ENCODE measurements around the gene HDAC1. TPM values are rescaled to one million over a fixed set of nuclear protein-coding genes. Genes with fewer than 3 reads are reported as not detected.
"Not testable (repeated sequence)": the region's sequence is repeated elsewhere in the genome, so short reads cannot be mapped to it uniquely, and the experiment has no call there.

The HDAC1 gene
- total RNA-seq, 1 donor from 2014 or later: 19.6 TPM

DNA sequence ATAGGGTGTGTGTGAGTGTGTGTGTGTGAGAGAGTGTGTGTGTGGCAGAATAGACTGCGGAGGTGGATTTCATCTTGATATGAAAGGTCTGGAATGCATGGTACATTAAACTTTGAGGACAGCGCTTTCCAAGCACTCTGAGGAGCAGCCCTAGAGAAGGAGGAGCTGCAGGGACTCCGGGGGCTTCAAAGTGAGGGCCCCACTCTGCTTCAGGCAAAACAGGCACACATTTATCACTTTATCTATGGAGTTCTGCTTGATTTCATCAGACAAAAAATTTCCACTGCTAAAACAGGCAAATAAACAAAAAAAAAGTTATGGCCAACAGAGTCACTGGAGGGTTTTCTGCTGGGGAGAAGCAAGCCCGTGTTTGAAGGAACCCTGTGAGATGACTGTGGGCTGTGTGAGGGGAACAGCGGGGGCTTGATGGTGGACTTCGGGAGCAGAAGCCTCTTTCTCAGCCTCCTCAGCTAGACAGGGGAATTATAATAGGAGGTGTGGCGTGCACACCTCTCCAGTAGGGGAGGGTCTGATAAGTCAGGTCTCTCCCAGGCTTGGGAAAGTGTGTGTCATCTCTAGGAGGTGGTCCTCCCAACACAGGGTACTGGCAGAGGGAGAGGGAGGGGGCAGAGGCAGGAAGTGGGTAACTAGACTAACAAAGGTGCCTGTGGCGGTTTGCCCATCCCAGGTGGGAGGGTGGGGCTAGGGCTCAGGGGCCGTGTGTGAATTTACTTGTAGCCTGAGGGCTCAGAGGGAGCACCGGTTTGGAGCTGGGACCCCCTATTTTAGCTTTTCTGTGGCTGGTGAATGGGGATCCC lies 18.3 kb upstream of the HDAC1 start:
- DNase-seq (ENCODE audit: low spot score in 2 of 2) (no peak), FAIRE-seq (no peak)

DNA sequence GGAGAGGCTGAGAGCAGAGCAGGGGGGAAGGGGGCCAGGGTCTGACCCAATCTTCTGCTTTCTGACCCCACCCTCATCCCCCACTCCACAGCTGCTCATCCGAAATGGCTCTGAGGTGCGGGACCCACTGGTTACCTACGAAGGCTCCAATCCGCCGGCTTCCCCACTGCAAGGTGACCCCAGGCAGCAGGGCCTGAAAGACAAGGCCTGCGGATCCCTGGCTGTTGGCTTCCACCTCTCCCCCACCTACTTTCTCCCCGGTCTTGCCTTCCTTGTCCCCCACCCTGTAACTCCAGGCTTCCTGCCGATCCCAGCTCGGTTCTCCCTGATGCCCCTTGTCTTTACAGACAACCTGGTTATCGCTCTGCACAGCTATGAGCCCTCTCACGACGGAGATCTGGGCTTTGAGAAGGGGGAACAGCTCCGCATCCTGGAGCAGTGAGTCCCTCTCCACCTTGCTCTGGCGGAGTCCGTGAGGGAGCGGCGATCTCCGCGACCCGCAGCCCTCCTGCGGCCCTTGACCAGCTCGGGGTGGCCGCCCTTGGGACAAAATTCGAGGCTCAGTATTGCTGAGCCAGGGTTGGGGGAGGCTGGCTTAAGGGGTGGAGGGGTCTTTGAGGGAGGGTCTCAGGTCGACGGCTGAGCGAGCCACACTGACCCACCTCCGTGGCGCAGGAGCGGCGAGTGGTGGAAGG lies 17.1 kb upstream of the HDAC1 start:
- no peak for DNase-seq (ENCODE audit: low spot score in 2 of 2)
- no peak for FAIRE-seq

DNA sequence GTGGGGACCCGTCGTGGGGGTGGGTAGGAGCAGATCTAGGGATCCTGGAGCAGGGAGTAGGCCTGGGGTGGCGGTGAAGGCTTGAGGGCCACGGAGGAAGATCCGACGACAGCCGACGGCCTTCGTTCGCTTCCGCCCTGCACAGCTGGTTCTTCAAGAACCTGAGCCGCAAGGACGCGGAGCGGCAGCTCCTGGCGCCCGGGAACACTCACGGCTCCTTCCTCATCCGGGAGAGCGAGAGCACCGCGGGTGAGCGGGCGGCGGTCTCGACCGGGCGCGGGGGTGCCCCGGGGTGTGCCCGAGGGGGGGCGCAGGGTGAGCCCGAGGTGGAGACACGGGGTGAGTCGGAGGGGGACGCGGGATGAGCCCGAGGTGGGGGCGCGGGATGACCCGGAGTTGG lies 16.5 kb upstream of the HDAC1 start:
- FAIRE-seq (no peak), DNase-seq (ENCODE audit: low spot score in 2 of 2) (no peak)

DNA sequence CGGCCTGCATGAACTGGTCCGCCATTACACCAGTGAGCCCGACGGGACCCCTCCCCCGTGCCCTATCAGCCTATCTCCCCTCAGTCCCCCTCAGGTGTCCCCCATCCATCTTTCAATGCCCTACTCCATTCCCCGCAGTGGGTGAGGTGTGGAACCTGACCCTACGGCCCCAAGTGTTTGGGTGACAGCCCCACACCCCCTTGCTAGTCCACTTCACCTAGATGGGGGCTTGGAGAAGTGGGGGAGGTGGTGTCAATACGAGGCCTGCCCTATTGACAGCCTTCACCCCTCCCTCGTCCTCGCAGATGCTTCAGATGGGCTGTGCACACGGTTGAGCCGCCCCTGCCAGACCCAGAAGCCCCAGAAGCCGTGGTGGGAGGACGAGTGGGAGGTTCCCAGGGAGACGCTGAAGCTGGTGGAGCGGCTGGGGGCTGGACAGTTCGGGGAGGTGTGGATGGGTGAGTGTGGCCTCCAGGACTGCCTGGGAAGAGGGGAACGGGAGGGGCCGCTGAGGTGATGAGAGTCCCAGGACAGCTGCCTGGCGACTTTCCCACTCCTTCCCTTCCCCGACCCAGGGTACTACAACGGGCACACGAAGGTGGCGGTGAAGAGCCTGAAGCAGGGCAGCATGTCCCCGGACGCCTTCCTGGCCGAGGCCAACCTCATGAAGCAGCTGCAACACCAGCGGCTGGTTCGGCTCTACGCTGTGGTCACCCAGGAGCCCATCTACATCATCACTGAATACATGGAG lies 15.7 kb upstream of the HDAC1 start:
- DNase-seq (ENCODE audit: low spot score in 2 of 2) (no peak), FAIRE-seq (no peak)

DNA sequence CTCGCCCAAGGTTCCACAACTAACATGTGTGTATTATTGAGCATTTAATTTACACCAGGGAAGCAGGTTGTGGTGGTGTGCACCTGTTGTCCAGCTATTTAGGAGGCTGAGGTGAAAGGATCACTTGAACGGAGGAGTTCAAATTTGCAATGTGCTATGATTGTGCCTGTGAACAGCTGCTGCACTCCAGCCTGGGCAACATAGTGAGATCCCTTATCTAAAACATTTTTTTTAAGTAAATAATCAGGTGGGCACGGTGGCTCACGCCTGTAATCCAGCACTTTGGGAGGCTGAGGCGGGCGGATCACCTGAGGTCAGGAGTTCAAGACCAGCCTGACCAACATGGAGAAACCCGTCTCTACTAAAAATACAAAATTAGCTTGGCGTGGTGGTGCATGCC lies 7.1 kb upstream of the HDAC1 start:
- DNase-seq (ENCODE audit: low spot score in 2 of 2); FAIRE-seq: not testable (repeated sequence)

DNA sequence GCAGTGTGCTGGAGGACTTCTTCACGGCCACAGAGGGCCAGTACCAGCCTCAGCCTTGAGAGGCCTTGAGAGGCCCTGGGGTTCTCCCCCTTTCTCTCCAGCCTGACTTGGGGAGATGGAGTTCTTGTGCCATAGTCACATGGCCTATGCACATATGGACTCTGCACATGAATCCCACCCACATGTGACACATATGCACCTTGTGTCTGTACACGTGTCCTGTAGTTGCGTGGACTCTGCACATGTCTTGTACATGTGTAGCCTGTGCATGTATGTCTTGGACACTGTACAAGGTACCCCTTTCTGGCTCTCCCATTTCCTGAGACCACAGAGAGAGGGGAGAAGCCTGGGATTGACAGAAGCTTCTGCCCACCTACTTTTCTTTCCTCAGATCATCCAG lies 6.2 kb upstream of the HDAC1 start:
- no peak for DNase-seq (ENCODE audit: low spot score in 2 of 2)
- FAIRE-seq: no peak

DNA sequence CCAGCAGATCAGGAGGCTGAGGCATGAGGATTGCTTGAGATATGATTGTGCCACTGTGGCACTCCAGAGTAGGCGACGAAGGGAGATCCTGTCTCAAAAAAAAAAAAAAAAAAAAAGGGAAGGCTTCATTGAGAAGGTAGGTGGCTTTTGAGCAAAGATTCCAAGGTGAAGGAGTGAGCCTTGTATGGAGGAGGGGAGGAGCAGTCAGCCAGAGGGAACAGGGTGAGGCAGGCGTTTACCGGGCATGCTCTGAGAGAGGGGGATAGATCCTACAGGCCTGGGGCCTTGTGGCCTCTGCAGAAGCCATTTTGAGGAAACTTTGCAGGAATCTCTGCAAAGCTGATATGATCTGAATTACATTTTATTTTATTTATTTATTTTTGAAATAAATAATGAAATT lies 5.1 kb upstream of the HDAC1 start:
- FAIRE-seq (no peak), DNase-seq (ENCODE audit: low spot score in 2 of 2) (no peak)

DNA sequence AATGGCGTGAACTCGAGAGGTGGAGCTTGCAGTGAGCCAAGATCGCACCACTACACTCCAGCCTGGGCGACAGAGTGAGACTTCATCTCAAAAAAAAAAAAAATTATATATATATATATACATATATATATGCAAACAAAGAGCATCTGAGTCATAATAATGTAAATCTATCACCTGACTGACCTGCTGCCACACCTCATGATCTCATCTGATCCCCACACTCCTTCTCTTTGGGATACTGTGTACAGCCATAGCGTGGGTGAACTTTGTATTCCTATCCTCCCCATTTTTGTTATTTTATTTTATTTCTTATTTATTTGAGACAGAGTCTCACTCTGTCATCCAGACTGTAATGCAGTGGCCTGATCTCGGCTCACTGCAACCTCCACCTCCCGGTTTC lies 2.6 kb upstream of the HDAC1 start:
- FAIRE-seq: no peak
- no peak for DNase-seq (ENCODE audit: low spot score in 2 of 2)

DNA sequence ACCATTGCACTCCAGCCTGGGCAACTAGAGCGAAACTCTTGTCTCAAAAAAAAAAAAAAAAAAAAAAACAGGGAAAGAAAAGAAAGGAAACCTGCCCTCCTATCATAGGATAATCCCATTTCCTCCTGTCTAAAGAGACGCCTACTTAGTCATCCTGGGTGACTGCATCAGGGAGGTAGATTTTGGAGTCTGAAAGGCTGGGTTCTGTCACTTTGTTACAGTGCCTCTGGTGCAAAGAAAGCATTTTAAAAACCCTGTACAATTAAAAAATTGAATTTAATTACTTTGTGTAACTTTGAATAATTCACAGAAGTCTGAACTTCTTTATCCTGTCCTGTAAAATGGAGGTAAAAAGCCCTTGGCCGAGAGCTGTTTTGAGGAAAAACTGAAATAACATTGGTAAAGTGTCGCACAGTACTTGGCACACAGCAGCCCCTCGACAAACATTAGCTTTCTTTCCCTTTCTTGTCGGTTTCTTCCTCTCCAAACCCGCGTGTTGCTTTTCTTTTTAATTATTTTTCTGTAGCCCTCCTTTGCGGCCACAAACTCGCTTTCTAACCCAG lies 657 bp upstream of the HDAC1 start:
- FAIRE-seq (no peak), DNase-seq (ENCODE audit: low spot score in 2 of 2) (no peak)

DNA sequence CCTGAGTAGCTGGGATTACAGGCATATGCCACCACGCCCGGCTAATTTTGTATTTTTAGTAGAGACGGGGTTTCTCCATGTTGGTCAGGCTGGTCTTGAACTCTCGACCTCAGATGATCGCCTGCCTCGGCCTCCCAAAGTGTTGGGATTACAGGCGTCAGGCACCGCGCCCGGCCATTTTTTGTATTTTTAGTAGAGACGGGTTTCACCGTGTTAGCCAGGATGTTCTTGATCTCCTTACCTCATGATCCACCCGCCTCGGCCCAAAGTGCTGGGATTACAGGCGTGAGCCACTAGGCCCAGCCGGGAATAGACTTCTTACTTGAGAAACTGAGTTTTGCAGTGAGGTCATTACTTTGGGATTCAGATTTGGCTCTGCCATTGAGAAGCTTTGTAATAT lies 6.3 kb downstream of the HDAC1 start:
- DNase-seq (ENCODE audit: low spot score in 2 of 2); FAIRE-seq: not testable (repeated sequence)

DNA sequence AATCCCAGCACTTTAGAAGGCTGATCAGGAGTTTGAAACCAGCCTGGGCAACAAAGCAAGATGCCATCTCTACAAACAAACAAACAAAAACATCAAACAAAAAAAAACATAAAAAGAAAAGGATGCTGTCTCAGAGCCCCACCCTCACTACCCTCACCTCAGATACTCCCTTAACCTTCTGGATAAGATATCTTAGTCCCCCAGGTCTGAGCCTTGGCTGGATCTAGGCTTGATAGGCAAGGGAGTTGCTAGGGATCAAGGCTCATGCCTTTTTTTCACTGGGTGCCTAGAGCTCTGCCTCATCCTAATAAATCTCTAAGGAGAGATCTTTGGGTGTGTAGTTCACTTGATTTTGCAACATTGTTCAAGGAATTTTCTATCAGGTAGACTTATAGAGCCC lies 7.4 kb downstream of the HDAC1 start:
- FAIRE-seq: no peak
- no peak for DNase-seq (ENCODE audit: low spot score in 2 of 2)

DNA sequence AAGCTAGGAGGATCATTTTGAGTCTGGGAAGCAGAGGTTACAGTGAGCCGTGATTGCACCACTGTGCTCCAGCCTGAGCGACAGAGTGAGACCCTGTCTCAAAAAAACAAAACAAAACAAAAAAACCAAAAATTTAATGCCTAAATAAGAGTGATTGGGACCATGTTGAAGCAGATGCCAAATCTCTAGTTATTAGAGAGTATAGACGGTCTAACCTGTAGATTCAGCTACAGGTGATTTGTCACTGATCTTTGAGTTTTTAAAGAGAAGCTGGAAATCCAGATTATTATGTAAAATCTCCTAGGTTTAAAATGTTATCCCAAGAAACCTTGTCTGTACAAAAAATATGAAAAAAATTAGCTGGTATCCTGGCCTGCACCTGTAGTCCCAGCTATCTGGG lies 11.5 kb downstream of the HDAC1 start:
- FAIRE-seq: no peak
- DNase-seq (ENCODE audit: low spot score in 2 of 2): no peak

DNA sequence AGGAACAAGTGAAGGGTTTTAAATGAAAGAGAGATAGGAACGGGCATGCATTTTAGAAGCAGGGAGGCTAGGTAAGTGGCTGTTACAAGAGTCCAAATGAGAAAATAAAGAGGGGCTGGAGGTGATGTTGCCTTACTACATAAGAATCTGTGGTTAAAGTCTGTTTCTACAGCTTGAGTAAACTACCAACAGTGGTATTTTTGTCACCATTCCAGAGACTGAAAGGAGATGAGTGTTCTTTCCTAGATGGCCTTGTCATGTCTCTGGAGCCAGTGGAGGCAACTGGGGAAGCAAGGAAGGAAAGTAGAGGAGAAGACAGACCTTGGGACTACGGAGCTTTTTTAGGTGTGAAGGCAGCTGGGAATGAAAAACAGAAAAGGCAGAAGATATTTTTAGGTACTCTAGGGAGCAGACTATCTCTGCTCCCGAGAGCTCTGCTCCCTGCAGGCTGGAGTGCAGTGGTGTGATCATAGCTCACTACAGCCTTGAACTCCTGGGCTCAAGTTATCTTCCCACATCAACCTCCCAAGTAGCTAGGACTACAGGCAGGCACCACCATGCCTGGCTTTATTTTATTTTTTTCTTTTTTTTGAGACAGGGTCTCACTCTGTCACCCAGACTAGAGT lies 12.2 kb downstream of the HDAC1 start:
- DNase-seq (ENCODE audit: low spot score in 2 of 2) (no peak), FAIRE-seq (no peak)

DNA sequence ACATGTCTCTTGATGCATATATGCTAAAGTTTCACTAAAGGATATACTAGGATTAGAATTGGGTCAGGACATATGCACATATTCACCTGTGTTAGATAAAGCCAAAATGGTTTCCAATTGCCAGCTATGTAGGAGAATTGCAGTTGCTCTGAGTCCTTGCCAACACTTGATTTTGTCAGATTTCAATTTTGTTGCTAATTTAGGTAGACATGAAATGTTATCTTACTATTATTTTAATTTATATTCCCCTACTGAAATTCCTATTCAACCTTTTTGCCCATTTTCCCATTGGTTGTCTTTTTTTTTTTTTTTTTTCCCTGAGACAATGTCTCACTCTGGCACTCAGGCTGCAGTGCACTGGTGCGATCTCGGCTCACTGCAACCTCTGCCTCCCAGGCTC lies 13.4 kb downstream of the HDAC1 start:
- no peak for FAIRE-seq
- DNase-seq (ENCODE audit: low spot score in 2 of 2): no peak

DNA sequence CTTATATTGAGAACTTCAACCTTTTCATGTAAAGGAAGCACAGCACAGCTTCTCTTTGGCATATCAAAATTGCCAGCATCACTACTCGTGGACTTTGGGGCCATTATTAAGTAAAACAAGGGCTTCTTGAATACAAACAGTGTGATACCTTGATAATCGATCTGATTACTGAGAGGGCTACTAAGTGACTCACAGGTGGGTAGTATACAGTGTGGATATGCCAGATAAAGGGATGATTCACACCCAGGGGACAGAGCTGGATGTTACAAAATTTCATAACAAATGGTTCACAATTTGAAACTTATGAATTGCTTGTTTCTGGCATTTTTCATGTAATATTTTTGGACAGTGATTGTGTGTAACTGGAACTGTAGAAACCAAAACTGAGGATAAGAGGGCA lies 15.4 kb downstream of the HDAC1 start:
- no peak for DNase-seq (ENCODE audit: low spot score in 2 of 2)
- FAIRE-seq: no peak

DNA sequence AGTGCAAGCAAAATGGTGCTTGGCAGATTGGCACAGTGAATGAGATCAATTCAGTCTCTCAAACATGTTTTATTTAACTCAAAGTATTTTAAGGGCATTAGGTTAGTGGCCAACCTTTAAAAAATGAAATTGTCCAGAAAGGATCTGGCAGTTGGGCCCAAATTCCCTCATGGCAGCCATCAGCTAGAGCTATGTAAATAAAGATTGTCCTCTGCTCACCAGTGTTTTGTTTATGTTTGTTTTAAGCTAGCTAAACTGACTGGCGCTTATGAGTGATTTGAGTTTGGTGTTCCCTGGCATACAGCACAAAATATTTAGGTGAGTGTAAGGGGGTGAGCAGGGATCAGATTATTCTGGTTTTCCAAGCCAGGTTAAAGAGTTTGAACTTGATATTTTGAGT lies 18.1 kb downstream of the HDAC1 start:
- DNase-seq (ENCODE audit: low spot score in 2 of 2): no peak
- FAIRE-seq: no peak

DNA sequence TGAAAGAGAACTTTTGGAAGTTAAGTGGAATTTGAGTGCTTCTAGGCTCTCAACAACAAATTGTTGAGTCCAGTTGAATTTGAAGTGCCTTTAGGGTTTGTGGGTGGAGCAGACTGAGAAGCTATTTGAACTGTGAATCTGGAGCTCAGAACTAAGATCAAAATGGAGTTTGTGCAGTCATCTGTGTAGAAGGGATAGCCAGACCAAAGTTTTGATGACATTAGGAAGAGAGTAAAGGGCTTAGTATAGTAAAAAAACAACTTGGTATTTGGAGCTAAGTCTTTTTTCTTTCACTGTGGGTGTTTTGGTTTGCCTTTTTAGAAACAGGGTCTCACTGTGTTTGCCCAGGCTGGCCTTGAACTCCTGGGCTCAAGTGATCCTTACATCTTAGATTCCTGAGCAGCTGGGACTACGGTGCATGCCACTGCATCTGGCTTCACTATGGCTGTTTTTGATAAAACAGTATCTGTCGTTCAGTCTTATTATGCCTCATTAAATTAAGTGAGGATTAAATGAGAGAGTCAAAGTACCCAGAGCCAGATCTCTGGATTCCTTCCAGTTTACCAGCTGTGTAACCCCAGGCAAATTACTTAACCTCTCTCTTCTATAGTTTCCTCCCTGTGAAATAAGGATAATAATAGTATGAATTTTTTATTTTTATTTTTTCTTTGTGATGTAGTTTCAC lies 20.0 kb downstream of the HDAC1 start:
- DNase-seq (ENCODE audit: low spot score in 2 of 2) (no peak), FAIRE-seq (no peak)

DNA sequence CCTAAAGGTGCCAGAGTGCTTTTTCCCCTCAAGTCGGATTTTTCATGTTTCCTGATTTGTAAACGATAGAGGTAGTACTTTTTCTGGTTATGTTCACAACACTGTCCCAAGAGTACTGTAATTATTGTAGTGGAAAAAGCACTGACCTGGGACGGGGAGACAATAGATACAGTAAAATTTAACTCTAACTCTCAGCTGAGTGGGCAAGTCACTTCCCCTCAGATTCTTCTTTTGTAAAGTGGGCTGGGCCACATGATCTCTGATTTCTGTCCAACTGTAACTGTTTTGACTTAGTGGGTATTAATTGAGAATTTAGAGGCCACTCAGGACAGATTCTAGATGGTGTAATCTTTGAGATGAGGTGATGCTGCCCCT lies 25.0 kb downstream of the HDAC1 start:
- DNase-seq (ENCODE audit: low spot score in 2 of 2) (no peak), FAIRE-seq (no peak)

DNA sequence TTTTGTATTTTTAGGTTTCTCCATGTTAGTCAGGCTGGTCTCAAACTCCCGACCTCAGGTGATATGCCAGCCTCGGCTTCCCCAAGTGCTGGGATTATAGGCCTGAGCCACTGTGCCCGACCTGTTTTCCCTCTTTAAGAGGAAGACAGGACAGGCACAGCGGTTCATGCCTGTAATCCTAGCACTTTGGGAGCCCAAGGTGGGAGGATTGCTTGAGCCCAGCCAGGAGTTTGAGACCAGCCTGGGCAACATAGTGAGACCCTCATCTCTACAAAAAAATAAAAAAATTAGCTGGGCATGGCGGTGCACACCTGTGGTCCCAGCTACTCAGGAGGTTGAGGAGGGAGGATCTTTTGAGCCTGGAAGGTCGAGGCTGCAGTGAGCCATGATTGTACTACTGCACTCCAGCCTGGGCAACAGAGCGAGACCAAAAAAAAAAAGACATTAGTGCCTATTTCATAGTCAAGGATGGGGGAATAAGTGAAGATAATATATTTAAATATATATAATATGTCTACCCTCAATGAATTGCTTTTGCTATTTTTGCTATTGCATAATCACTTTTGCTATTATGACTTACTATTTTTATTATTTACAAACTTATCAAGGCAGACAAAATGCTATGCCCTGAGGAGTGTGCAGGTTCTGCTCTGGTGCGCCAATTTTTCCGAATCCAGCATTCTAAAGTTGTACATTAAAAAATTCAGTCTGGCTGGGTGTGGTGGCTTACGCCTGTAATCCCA lies 26.4 kb downstream of the HDAC1 start:
- FAIRE-seq (no peak), DNase-seq (ENCODE audit: low spot score in 2 of 2) (no peak)
